Caco-2 (cell line): ENCODE results near the gene PARVA. TPM values are rescaled to one million over a fixed set of nuclear protein-coding genes. Genes with fewer than 3 reads are reported as not detected.

Source experiments
- BruUV-seq: library from RNA; stranded (reverse); fragments of 400-500 nt; replicated peaks from 2 replicates; lab custom pipeline; 2021; lab: Mats Ljungman, UMichigan
- CTCF ChIA-PET: fragments of 300-600 bp; sonication (Branson Sonifier 250); formaldehyde crosslinking; loops from one replicate; lab custom pipeline; 2022; ENCODE audit warnings: antibody characterized with exemption; lab: Charles Lee
- POLR2A ChIA-PET: fragments of 300-600 bp; sonication (Branson Sonifier 250); formaldehyde crosslinking; loops from one replicate; lab custom pipeline; 2022; ENCODE audit warnings: antibody characterized with exemption; lab: Charles Lee
- DNase-seq, 2 experiments: peaks; one replicate each; pipeline versions ENCODE4 v3.0.0 to v3.0.0-alpha.2; 2020 to 2022
- H3K27me3 ChIP-seq: replicated peaks from 2 replicates; pipeline ENCODE4 v1.6.0; 2011; ENCODE audit warnings: low read length; ENCODE audit not compliant: control insufficient read depth, insufficient read depth
- H3K36me3 ChIP-seq: 2 replicates; pipeline ENCODE4 v1.5.1; 2011; ENCODE audit warnings: low read length; ENCODE audit not compliant: control insufficient read depth, insufficient read depth
- H3K4me1 ChIP-seq: fragments of 250-450 bp; sonication (Bioruptor Pico); 2 replicates; pipeline ENCODE4 v1.5.1; 2020; ENCODE audit warnings: mild to moderate bottlenecking
- H3K4me3 ChIP-seq: 2 replicates; pipeline ENCODE4 v1.5.1; 2011; ENCODE audit warnings: low read depth, mild to moderate bottlenecking, control low read depth, low read length
- H3K9me3 ChIP-seq: fragments of 250-450 bp; sonication (Bioruptor Pico); 2 replicates; pipeline ENCODE4 v1.5.1; 2020; ENCODE audit warnings: mild to moderate bottlenecking, moderate library complexity
- H3K27ac Mint-ChIP-seq: one replicate; pipeline ENCODE4 v1.8.0; 2022; ENCODE audit warnings: mixed read lengths; ENCODE audit not compliant: unreplicated experiment
- H3K27me3 Mint-ChIP-seq: one replicate; pipeline ENCODE4 v1.8.0; 2022; ENCODE audit warnings: mixed read lengths; ENCODE audit not compliant: insufficient read depth, unreplicated experiment
- H3K36me3 Mint-ChIP-seq: one replicate; pipeline ENCODE4 v1.8.0; 2022; ENCODE audit warnings: mild to moderate bottlenecking, mixed read lengths; ENCODE audit not compliant: insufficient read depth, unreplicated experiment
- H3K4me1 Mint-ChIP-seq: one replicate; pipeline ENCODE4 v1.8.0; 2022; ENCODE audit warnings: low read depth, mixed read lengths; ENCODE audit not compliant: unreplicated experiment
- H3K4me3 Mint-ChIP-seq: one replicate; pipeline ENCODE4 v1.8.0; 2022; ENCODE audit warnings: mild to moderate bottlenecking, moderate library complexity, mixed read lengths; ENCODE audit not compliant: unreplicated experiment
- H3K9me3 Mint-ChIP-seq: one replicate; pipeline ENCODE4 v1.8.0; 2022; ENCODE audit warnings: mixed read lengths; ENCODE audit not compliant: unreplicated experiment
- CTCF ChIP-seq, 2 experiments: fragments of 200-600 bp in 1 of 2; IDR thresholded peaks; 1 replicate in 1 of 2; 2 replicates in 1 of 2; pipeline versions ENCODE4 v1.5.1 to v1.8.0; 2011 to 2022; ENCODE audit warnings: antibody characterized with exemption in 1 of 2, control low read depth in 1 of 2, inconsistent platforms in 1 of 2, low read depth in 1 of 2, low read length in 1 of 2, mild to moderate bottlenecking in 1 of 2, moderate library complexity in 1 of 2; ENCODE audit not compliant: insufficient read depth in 1 of 2, severe bottlenecking in 1 of 2, unreplicated experiment in 1 of 2
- intact Hi-C: fragments of 100-400 bp; cut with micrococcal nuclease; formaldehyde crosslinking; loops from one replicate; pipeline ENCODE4 v1.10.0; 2022; ENCODE audit not compliant: unreplicated experiment
- total RNA-seq: library from RNA; stranded (reverse); gene quantifications from 2 replicates; pipeline ENCODE4 v1.2.3, GENCODE V29; 2022

The PARVA gene
- total RNA-seq, 1 experiment from 2014 or later, result 45.3 TPM

- no peak for DNase-seq
- ChIA-PET POLR2A (no interaction called here), CTCF (no interaction called here)
- H3K36me3 ChIP-seq, result no peaks in the 10 kb centered on the region
- H3K4me3 Mint-ChIP-seq, result no peak overlapping the region
- H3K4me1 ChIP-seq, result no peaks in the 10 kb centered on the region
- H3K9me3 Mint-ChIP-seq, result no peaks in the 10 kb centered on the region
- no TSS peak for BruUV-seq
- no peaks in the 10 kb centered on the region for H3K36me3 Mint-ChIP-seq
- H3K4me3 ChIP-seq, result no peak overlapping the region
- no peaks in the 10 kb centered on the region for H3K4me1 Mint-ChIP-seq
- no peak overlapping the region for H3K27ac Mint-ChIP-seq
- no peaks in the 10 kb centered on the region for H3K27me3 ChIP-seq
- intact Hi-C loops, result no loop called here
- no peak for TF ChIP-seq CTCF (IDR thresholded peaks at IDR 0.05; ENCODE audit: insufficient read depth in 1 of 2, low read depth in 1 of 2, low read length in 1 of 2, severe bottlenecking in 1 of 2, unreplicated experiment in 1 of 2)
- no peaks in the 10 kb centered on the region for H3K27me3 Mint-ChIP-seq
- H3K9me3 ChIP-seq, result no peaks in the 10 kb centered on the region
These were observed 44.0 kb downstream of the PARVA start for GRCh38 chr11:12421386-12421785.

GRCh38 chr11:12426176-12426575, 48.8 kb downstream of the PARVA start:
- CTCF ChIA-PET, result no interaction called here

GRCh38 chr11:12429155-12429554, 51.8 kb downstream of the PARVA start:
- no peaks in the 10 kb centered on the region for H3K36me3 Mint-ChIP-seq
- Histone ChIP-seq H3K4me1 (peaks cover 6% of the 10 kb centered on the region; the same call in 1 of the 2 replicates), H3K4me3 (no peak overlapping the region), H3K9me3 (no peaks in the 10 kb centered on the region), H3K27me3 (no peaks in the 10 kb centered on the region), H3K36me3 (no peaks in the 10 kb centered on the region)
- BruUV-seq, result no TSS peak
- DNase-seq, result no peak
- H3K27me3 Mint-ChIP-seq, result no peaks in the 10 kb centered on the region
- H3K4me1 Mint-ChIP-seq, result peaks cover 8% of the 10 kb centered on the region
- H3K27ac Mint-ChIP-seq, result no peak overlapping the region
- H3K9me3 Mint-ChIP-seq, result no peaks in the 10 kb centered on the region
- intact Hi-C loops, result no loop called here
- ChIA-PET CTCF (no interaction called here), POLR2A (no interaction called here)
- TF ChIP-seq CTCF (IDR thresholded peaks at IDR 0.05; ENCODE audit: insufficient read depth in 1 of 2, low read depth in 1 of 2, low read length in 1 of 2, severe bottlenecking in 1 of 2, unreplicated experiment in 1 of 2), result no peak
- no peak overlapping the region for H3K4me3 Mint-ChIP-seq

More at GRCh38 chr11:12426176-12426575, 48.8 kb downstream of the PARVA start:
- Mint-ChIP-seq H3K9me3 (no peaks in the 10 kb centered on the region), H3K4me3 (no peak overlapping the region), H3K27me3 (no peaks in the 10 kb centered on the region), H3K27ac (no peak overlapping the region), H3K4me1 (peaks cover 8% of the 10 kb centered on the region), H3K36me3 (no peaks in the 10 kb centered on the region)
- no peaks in the 10 kb centered on the region for H3K36me3 ChIP-seq
- DNase-seq, result no peak
- no peak for TF ChIP-seq CTCF (IDR thresholded peaks at IDR 0.05; ENCODE audit: insufficient read depth in 1 of 2, low read depth in 1 of 2, low read length in 1 of 2, severe bottlenecking in 1 of 2, unreplicated experiment in 1 of 2)
- peaks cover 6% of the 10 kb centered on the region; the same call in 1 of the 2 replicates for H3K4me1 ChIP-seq
- POLR2A ChIA-PET, result no interaction called here
- no peaks in the 10 kb centered on the region for H3K27me3 ChIP-seq
- intact Hi-C loops, result no loop called here
- H3K4me3 ChIP-seq, result no peak overlapping the region
- BruUV-seq, result no TSS peak
- H3K9me3 ChIP-seq, result no peaks in the 10 kb centered on the region
